ENCODE measurements around the gene ZNF276. TPM values are rescaled to one million over a fixed set of nuclear protein-coding genes. Genes with fewer than 3 reads are reported as not detected.

Gene ZNF276
- total and polyA plus RNA-seq, 2 of the 8 experiments (the other 6 are each of a cell fraction or from before 2014, with no cell fraction given), result 6.4 to 9.3 TPM

GRCh38 chr16:89749637-89750036 is 28.3 kb downstream of the ZNF276 start:
- no peak overlapping the region for H2AFZ ChIP-seq (ENCODE audit: low read length)
- H3K56ac ChIP-seq (replicated peaks; ENCODE audit: insufficient read length, low read depth, low read length), result no peak overlapping the region
- no peaks in the 10 kb centered on the region for H3K23me2 ChIP-seq (ENCODE audit: low read depth, low read length)
- FAIRE-seq (no peak), DNase-seq (ENCODE audit: low read depth in 1 of 2, low spot score in 2 of 2) (no peak)
- H3K18ac ChIP-seq (ENCODE audit: extremely low read depth, low read length), result no peak overlapping the region
- no peaks in the 10 kb centered on the region for H3K79me1 ChIP-seq (ENCODE audit: low read depth, low read length)
- no peak overlapping the region for H2BK120ac ChIP-seq (replicated peaks; ENCODE audit: low read depth, low read length)
- H4K91ac ChIP-seq (replicated peaks; ENCODE audit: insufficient read length, low read length), result no peak overlapping the region
- ChIA-PET POLR2A (ENCODE audit: partially characterized antibody) (interaction anchor here (1.6 to 2.4 kb wide), 2 partner anchors 9 to 50 kb away, joined by 4 to 16 read pairs; no protein-coding TSS in a partner anchor), CTCF (ENCODE audit: partially characterized antibody) (interaction anchor here (0.6 to 2.7 kb wide), 4 partner anchors 10 to 111 kb away, joined by 3 to 6 read pairs (median 5); no protein-coding TSS in a partner anchor)
- H3K9me3 ChIP-seq (ENCODE audit: insufficient read depth in 2 of 2, low read depth in 1 of 2, low read length in 1 of 2), result no peaks in the 10 kb centered on the region
- H3K4me2 ChIP-seq (ENCODE audit: insufficient read depth in 1 of 2, low read depth in 2 of 2, low read length in 2 of 2), result no peak overlapping the region
- no peak overlapping the region for H3K4me3 ChIP-seq (ENCODE audit: extremely low read depth in 1 of 4, insufficient read depth in 2 of 4, low read depth in 3 of 4, low read length in 4 of 4)
- H4K8ac ChIP-seq (ENCODE audit: extremely low read depth, insufficient read depth, low read length), result no peak overlapping the region
- no peak overlapping the region for H2BK5ac ChIP-seq (ENCODE audit: low read depth, low read length)
- TF ChIP-seq TBP (IDR thresholded peaks at IDR 0.05; ENCODE audit: low read depth, low read length) (no peak), RFX5 (IDR thresholded peaks at IDR 0.05; ENCODE audit: borderline replicate concordance, low read depth, low read length) (no peak), CBX8 (IDR thresholded peaks at IDR 0.05; ENCODE audit: borderline replicate concordance, low read depth, low read length) (no peak)
- no peaks in the 10 kb centered on the region for H3K4me1 ChIP-seq (replicated peaks in 1 of 4; ENCODE audit: control insufficient read depth in 3 of 4, insufficient read depth in 4 of 4, low read length in 3 of 4)
- no peak overlapping the region for H2BK15ac ChIP-seq (ENCODE audit: low read length)
- H3K79me2 ChIP-seq (ENCODE audit: control insufficient read depth in 1 of 2, insufficient read depth in 2 of 2, low read length in 2 of 2), result no peaks in the 10 kb centered on the region
- H2AK5ac ChIP-seq (ENCODE audit: low read depth, low read length), result no peak overlapping the region
- H4K5ac ChIP-seq (ENCODE audit: insufficient read length, low read depth, low read length), result no peak overlapping the region
- H4K20me1 ChIP-seq (replicated peaks in 1 of 2; ENCODE audit: control insufficient read depth in 1 of 2, insufficient read depth in 2 of 2, low read length in 2 of 2), result peaks cover 0 to 3% of the 10 kb centered on the region in 2 experiments
- H3K9ac ChIP-seq (replicated peaks in 1 of 4; ENCODE audit: extremely low read depth in 1 of 4, low read depth in 3 of 4, low read length in 3 of 4), result no peak overlapping the region
- no peak overlapping the region for H3K27ac ChIP-seq (ENCODE audit: low read depth, low read length)
- 92% methylated on average over 10 of the region's 10 CpGs; no CpG with 5 or more reads in 1 of the 2 experiments for WGBS, 2 experiments (ENCODE audit: extremely low coverage in 1 of 2, insufficient coverage in 1 of 2, insufficient read length in 1 of 2, insufficient replicate concordance in 2 of 2, low coverage in 1 of 2, low lambda C conversion rate in 2 of 2, missing lambda C conversion rate in 1 of 2)
- H3K23ac ChIP-seq (ENCODE audit: insufficient read length), result no peak overlapping the region
- H3K4ac ChIP-seq (replicated peaks; ENCODE audit: insufficient read length, low read depth, low read length), result no peak overlapping the region
- H2BK20ac ChIP-seq (ENCODE audit: low read length), result no peak overlapping the region
- no peak overlapping the region for H2BK12ac ChIP-seq (ENCODE audit: low read depth, low read length)
- H3K14ac ChIP-seq (ENCODE audit: insufficient read length), result no peak overlapping the region
- H3K36me3 ChIP-seq (ENCODE audit: control insufficient read depth in 2 of 4, insufficient read depth in 4 of 4, low read length in 3 of 4), result peaks cover 13 to 50% (median 43%) of the 10 kb centered on the region in 4 experiments
- H3K27me3 ChIP-seq (replicated peaks in 1 of 4; ENCODE audit: control insufficient read depth in 3 of 4, extremely low read depth in 1 of 4, insufficient read depth in 3 of 4, low read length in 3 of 4), result no peaks in the 10 kb centered on the region

Data from H1 (cell line).